ENCODE data around the gene EXOC6B.

The EXOC6B gene

GRCh38 chr2:72129681-72130340, 696.0 kb downstream of the EXOC6B start:
- H3K36me3 ChIP-seq (ENCODE audit: control insufficient read depth, insufficient read depth, low read length): no peaks in the 10 kb centered on the region
- no peak overlapping the region for H3K4me3 ChIP-seq (replicated peaks; ENCODE audit: low read depth, low read length)
- no peak for DNase-seq (ENCODE audit: extremely low read depth, insufficient read length)
- TF ChIP-seq, protein P1, sequence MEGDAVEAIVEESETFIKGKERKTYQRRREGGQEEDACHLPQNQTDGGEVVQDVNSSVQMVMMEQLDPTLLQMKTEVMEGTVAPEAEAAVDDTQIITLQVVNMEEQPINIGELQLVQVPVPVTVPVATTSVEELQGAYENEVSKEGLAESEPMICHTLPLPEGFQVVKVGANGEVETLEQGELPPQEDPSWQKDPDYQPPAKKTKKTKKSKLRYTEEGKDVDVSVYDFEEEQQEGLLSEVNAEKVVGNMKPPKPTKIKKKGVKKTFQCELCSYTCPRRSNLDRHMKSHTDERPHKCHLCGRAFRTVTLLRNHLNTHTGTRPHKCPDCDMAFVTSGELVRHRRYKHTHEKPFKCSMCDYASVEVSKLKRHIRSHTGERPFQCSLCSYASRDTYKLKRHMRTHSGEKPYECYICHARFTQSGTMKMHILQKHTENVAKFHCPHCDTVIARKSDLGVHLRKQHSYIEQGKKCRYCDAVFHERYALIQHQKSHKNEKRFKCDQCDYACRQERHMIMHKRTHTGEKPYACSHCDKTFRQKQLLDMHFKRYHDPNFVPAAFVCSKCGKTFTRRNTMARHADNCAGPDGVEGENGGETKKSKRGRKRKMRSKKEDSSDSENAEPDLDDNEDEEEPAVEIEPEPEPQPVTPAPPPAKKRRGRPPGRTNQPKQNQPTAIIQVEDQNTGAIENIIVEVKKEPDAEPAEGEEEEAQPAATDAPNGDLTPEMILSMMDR (IDR thresholded peaks at IDR 0.05; ENCODE audit: insufficient read depth, low read length, poor library complexity, severe bottlenecking): no peak
- H3K27me3 ChIP-seq (replicated peaks; ENCODE audit: control insufficient read depth, insufficient read depth, low read length): no peaks in the 10 kb centered on the region

DNA sequence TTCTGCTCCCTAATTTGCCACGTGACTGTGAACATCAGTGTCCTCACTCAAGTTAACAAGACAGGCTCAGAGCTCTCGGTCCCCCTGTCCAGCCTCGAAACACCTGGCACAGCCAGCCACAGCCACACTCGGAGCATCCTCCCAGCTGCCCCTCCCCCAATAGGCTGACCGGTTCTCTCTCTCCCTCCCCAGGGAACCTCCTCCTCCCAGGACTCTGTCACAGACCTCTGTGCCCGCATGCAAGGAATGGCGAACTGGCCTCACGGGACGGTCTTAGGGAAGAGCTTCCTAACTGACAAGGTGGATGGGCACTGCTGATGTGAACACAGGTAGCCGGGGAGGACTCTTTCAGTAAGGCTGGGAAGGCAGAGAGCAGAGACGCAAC, 697.0 kb downstream of the EXOC6B start:
- Histone ChIP-seq H3K4me3 (replicated peaks; ENCODE audit: low read depth, low read length) (no peak overlapping the region), H3K27me3 (replicated peaks; ENCODE audit: control insufficient read depth, insufficient read depth, low read length) (no peaks in the 10 kb centered on the region), H3K36me3 (ENCODE audit: control insufficient read depth, insufficient read depth, low read length) (no peaks in the 10 kb centered on the region)
- TF ChIP-seq, protein P1 (IDR thresholded peaks at IDR 0.05; ENCODE audit: insufficient read depth, low read length, poor library complexity, severe bottlenecking): no peak
- DNase-seq (ENCODE audit: extremely low read depth, insufficient read length): no peak

DNA sequence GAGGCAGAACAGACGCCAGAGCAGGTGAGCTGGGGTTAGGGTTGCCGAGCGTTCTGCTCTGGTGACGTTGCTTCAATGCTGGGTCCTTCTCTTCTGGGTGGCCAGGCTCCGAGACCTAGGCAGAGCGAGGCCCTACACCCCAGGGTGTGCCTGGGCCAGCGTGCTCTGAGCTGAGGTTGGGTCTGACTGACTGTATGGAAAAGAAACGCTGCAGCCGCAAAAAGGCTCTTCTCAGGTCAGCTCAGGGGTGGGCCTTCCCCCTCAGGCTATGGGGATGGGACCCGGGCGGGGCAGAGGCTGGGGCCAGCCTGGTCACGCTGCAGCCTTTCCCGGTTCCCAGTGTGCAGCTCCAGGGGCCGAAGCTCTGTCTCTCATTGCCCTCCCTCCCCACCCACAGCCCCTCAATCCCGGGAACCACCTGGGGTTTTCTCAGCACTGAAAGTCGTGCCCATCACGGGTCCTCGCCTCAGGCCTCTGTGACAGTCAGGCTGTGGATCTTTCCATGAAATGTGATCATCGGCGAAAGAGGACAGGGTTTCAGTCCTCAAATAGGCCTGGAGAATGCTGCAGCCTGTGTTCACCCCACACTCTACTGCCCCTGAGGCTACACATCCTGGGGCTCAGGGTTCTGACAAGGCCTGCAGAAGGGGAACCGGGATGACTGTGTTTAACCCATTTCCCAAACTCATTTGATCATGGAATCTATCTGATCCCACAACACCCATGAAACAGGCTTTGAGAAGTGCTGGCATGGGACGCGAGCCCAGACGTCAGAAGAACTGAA, 697.6 kb downstream of the EXOC6B start:
- no peak overlapping the region for H3K4me3 ChIP-seq (replicated peaks; ENCODE audit: low read depth, low read length)
- no peak for DNase-seq (ENCODE audit: extremely low read depth, insufficient read length)
- TF ChIP-seq, protein P1 (IDR thresholded peaks at IDR 0.05; ENCODE audit: insufficient read depth, low read length, poor library complexity, severe bottlenecking): no peak
- no peaks in the 10 kb centered on the region for H3K27me3 ChIP-seq (replicated peaks; ENCODE audit: control insufficient read depth, insufficient read depth, low read length)
- no peaks in the 10 kb centered on the region for H3K36me3 ChIP-seq (ENCODE audit: control insufficient read depth, insufficient read depth, low read length)

- TF ChIP-seq, protein P1 (IDR thresholded peaks at IDR 0.05; ENCODE audit: insufficient read depth, low read length, poor library complexity, severe bottlenecking): no peak
- no peak overlapping the region for H3K4me3 ChIP-seq (replicated peaks; ENCODE audit: low read depth, low read length)
- H3K27me3 ChIP-seq (replicated peaks; ENCODE audit: control insufficient read depth, insufficient read depth, low read length): no peaks in the 10 kb centered on the region
- H3K36me3 ChIP-seq (ENCODE audit: control insufficient read depth, insufficient read depth, low read length): no peaks in the 10 kb centered on the region
- DNase-seq (ENCODE audit: extremely low read depth, insufficient read length): no peak
Measured at GRCh38 chr2:72127401-72128058, 698.3 kb downstream of the EXOC6B start.

GRCh38 chr2:72126186-72127100, 699.4 kb downstream of the EXOC6B start:
- TF ChIP-seq, protein P1 (IDR thresholded peaks at IDR 0.05; ENCODE audit: insufficient read depth, low read length, poor library complexity, severe bottlenecking): no peak
- Histone ChIP-seq H3K36me3 (ENCODE audit: control insufficient read depth, insufficient read depth, low read length) (no peaks in the 10 kb centered on the region), H3K27me3 (replicated peaks; ENCODE audit: control insufficient read depth, insufficient read depth, low read length) (no peaks in the 10 kb centered on the region), H3K4me3 (replicated peaks; ENCODE audit: low read depth, low read length) (no peak overlapping the region)
- no peak for DNase-seq (ENCODE audit: extremely low read depth, insufficient read length)
